HG02938 (cell line): ENCODE data around the gene TGFBR2.

ENCODE experiments used
- ATAC-seq: cut with Tn5 transposase; IDR thresholded peaks from one replicate; pipeline ENCODE4 v1.9.1; 2021; ENCODE audit warnings: mild to moderate bottlenecking, moderate library complexity; ENCODE audit not compliant: unreplicated experiment

TGFBR2 gene

GRCh38 chr3:30708472-30708871 lies 102.1 kb downstream of the TGFBR2 start:
- ATAC-seq: no peak

DNA sequence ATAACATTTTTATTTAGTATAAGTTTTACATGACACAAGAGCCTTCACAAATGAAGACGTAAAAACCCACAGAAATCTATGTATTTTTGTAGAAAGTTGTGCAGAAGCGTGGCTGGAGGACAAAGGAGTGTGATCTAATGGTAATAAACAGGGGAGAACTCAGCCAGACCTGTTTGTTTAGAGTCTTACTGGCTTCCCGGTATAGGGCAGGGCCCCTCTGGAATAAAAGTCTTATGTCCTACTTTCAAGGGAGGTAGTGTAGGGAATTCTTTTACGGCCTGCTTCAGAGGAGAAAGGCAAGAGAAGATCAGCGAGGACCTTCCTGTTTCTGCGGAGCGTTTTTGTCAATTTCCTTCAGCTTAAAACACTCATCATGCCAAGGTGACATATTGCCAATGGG lies 103.6 kb downstream of the TGFBR2 start:
- no peak for ATAC-seq

DNA sequence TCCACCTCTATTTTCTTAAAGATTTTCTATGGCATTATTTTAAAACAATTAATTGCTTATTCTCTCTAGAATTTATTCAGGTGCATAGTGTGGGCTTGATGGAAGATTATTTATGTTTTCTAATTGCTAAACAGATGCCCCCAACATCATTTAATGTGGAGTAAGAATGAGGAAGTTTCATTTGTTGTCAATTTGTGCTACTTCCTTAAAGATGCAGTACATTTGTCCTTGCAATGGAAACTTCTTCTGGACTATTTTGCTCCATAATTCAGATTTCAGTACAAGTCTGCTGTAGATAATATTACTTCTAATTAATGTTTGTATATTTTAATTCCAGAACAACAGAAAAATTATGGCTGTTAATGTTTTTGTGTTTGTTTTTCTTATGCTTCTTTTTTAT lies 104.8 kb downstream of the TGFBR2 start:
- ATAC-seq: no peak

- no peak for ATAC-seq
Measured at GRCh38 chr3:30711867-30712266, 105.5 kb downstream of the TGFBR2 start.

- ATAC-seq: no peak
Measured at GRCh38 chr3:30712991-30713390, 106.6 kb downstream of the TGFBR2 start.

- no peak for ATAC-seq
Measured at GRCh38 chr3:30713885-30714503, 107.6 kb downstream of the TGFBR2 start.

GRCh38 chr3:30719536-30719935 lies 113.1 kb downstream of the TGFBR2 start:
- no peak for ATAC-seq

- ATAC-seq: no peak
Measured at GRCh38 chr3:30720586-30721313, 114.3 kb downstream of the TGFBR2 start.

- no peak for ATAC-seq
Measured at GRCh38 chr3:30721314-30721634, 114.9 kb downstream of the TGFBR2 start.

- ATAC-seq: no peak
Measured at GRCh38 chr3:30723211-30723610, 116.8 kb downstream of the TGFBR2 start.

DNA sequence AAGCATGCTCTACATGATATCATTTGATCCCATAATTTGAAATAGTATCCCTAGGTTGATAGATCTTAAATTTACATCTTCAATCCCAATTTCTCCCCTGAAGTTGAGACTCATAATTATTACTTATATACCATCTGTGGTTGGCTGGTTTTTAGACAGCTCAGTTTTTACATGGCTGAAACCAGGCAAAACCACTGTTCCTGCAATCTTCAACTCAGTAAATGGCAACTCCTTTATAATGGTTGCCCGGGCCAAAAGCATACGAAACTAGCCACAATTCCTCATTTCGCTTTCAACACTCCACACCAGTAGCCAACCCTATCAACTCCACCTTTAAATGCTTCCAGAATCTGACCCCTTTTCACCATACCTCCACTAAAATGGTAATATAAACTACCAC lies 118.5 kb downstream of the TGFBR2 start:
- ATAC-seq: no peak

GRCh38 chr3:30728143-30728542 lies 121.7 kb downstream of the TGFBR2 start:
- no peak for ATAC-seq

DNA sequence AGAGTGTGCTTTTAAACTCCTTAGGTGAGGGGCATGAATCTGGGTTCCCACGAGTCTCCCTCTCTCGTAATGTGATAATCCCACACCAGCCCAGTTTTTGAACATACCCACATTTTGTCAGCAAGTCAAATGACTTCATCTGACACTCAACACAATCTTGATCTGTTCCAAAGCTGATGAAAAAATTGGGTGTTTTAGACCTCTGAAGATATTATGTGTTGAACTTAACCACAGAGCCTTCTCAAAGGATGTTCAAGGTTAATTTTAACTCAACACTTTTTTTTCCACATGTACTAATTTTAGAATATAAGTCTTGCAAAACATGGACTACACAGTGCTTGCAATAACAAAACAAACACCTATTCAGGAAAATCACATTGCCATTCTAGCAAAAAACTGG lies 123.1 kb downstream of the TGFBR2 start:
- ATAC-seq: no peak

GRCh38 chr3:30729936-30730335 lies 123.5 kb downstream of the TGFBR2 start:
- ATAC-seq: no peak

- ATAC-seq: no peak
Measured at GRCh38 chr3:30730967-30731366, 124.6 kb downstream of the TGFBR2 start.

DNA sequence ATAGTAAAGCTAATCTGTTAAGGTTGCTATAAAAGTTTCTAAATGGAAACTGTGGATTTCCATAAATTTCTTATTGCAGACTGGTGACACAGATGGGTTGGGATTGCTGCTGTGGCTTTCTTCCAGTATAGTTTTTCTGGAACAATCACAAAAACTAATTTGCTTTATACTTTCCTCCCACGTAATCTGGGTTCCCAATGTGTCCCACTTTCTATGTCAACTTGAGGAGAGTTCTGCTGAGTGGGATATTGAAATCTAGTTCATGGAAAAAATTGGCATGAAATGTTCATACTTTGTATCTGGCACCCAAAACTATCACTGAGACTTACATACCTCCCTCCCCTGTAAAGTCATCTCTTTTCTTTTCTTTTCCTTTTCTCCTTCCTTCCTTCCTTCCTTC lies 126.8 kb downstream of the TGFBR2 start:
- ATAC-seq: no peak

- ATAC-seq: no peak
Measured at GRCh38 chr3:30733696-30734095, 127.3 kb downstream of the TGFBR2 start.

DNA sequence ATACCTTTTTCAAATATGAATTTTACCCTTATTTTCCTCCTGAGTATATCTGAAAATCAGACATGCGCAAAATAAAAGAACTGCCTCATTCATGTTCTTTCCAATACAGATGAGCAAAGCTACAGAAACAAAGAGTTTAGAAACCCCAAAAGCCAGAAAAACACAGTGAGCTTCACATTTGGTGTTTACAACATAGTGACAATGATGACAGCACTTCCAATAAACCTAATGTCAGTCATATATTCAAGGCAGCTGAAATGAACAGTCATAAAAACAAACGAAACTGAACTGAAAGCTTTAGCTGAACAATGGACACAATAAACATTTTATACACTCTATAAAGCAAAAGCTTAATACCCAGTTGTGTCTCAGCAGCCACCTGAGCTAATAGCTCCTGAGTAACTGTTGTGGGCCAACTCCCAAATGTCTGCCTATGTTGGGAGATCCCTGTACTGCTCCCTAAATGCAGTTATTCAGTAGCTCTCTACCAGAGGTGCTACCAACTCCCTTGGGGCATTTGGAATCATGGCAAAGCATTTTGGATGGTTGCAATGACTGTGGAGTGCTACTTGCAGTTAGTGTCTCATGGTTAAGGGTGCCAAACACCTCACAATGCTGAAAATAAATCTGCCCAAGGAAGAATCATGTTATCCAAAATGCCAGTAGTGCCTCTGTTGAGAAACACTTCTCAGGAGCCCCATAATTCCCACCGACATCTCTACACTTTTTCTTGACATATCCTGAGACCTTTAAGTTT lies 131.5 kb downstream of the TGFBR2 start:
- no peak for ATAC-seq

DNA sequence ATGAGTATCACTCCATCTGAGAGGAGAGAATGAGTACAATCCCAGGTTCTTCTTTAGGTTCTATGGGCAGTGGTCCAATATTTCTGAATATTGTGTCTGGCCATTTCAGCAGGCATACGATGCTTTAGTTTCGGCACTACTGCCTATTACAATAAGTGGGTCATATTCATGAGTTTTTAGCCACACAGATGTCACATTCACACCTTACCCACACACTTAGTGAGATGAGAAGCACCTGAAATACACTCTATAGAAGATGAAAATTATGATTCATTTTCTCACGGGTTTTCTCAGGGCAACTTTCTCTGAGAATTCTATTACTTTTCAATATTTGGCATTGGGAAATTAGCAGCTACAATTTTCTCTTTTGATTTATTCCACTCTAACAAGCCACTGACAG lies 132.2 kb downstream of the TGFBR2 start:
- ATAC-seq: no peak

- ATAC-seq: no peak
Measured at GRCh38 chr3:30741889-30742288, 135.5 kb downstream of the TGFBR2 start.

- no peak for ATAC-seq
Measured at GRCh38 chr3:30742796-30743619, 136.6 kb downstream of the TGFBR2 start.
